Measurements from ENCODE around the gene CCDC33.

- TF ChIP-seq, protein P1, sequence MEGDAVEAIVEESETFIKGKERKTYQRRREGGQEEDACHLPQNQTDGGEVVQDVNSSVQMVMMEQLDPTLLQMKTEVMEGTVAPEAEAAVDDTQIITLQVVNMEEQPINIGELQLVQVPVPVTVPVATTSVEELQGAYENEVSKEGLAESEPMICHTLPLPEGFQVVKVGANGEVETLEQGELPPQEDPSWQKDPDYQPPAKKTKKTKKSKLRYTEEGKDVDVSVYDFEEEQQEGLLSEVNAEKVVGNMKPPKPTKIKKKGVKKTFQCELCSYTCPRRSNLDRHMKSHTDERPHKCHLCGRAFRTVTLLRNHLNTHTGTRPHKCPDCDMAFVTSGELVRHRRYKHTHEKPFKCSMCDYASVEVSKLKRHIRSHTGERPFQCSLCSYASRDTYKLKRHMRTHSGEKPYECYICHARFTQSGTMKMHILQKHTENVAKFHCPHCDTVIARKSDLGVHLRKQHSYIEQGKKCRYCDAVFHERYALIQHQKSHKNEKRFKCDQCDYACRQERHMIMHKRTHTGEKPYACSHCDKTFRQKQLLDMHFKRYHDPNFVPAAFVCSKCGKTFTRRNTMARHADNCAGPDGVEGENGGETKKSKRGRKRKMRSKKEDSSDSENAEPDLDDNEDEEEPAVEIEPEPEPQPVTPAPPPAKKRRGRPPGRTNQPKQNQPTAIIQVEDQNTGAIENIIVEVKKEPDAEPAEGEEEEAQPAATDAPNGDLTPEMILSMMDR (IDR thresholded peaks at IDR 0.05): no peak
- no peak for TF ChIP-seq EZH2 (IDR thresholded peaks at IDR 0.05; ENCODE audit: borderline replicate concordance, insufficient read depth, low read depth, low read length, poor library complexity, severe bottlenecking)
These were observed 131.2 kb downstream of the CCDC33 start, which contains the start of gene CYP11A1 for GRCh38 chr15:74367296-74367854.
